GM12878 (cell line): ENCODE data around the gene AGPAT2. TPM values are rescaled to one million over a fixed set of nuclear protein-coding genes. Genes with fewer than 3 reads are reported as not detected.
"Not testable (repeated sequence)": the region's sequence is repeated elsewhere in the genome, so short reads cannot be mapped to it uniquely, and the experiment has no call there.

ENCODE experiments used
- ATAC-seq: fragments of 200-7000 bp; cut with Tn5 transposase; 3 replicates; pipeline ENCODE4 v1.9.1; 2020; ENCODE audit warnings: mild to moderate bottlenecking, moderate library complexity
- BruUV-seq: library from RNA; stranded (reverse); fragments of 400-500 nt; replicated peaks from 2 replicates; lab custom pipeline; 2021; lab: Mats Ljungman, UMichigan
- CTCF ChIA-PET: fragments of 300-600 bp; sonication (Branson Sonifier 250); formaldehyde crosslinking; extraction: SDS; loops from one replicate; lab custom pipeline; 2021; ENCODE audit warnings: inconsistent platforms; lab: Yijun Ruan, JAX
- POLR2A ChIA-PET: fragments of 350-600 bp; formaldehyde crosslinking; extraction: SDS; loops from one replicate; lab custom pipeline; 2021; ENCODE audit warnings: inconsistent platforms; lab: Charles Lee
- RAD21 ChIA-PET: fragments of 300-600 bp; sonication (Branson Sonifier 250); formaldehyde crosslinking; loops from one replicate; lab custom pipeline; 2023; ENCODE audit warnings: antibody characterized with exemption; ENCODE audit not compliant: unreplicated experiment; lab: Charles Lee
- SMC1A ChIA-PET: fragments of 300-600 bp; sonication (Branson Sonifier 250); formaldehyde crosslinking; loops from one replicate; lab custom pipeline; 2023; ENCODE audit not compliant: unreplicated experiment, uncharacterized antibody; lab: Charles Lee
- DNase-seq: peaks from one replicate; pipeline ENCODE4 v3.0.0-alpha.2; 2011; ENCODE audit warnings: low read depth, low spot score
- FAIRE-seq: peaks from 3 replicates; lab custom pipeline; 2011; peaks lifted over from hg19 to GRCh38; lab: Jason Lieb, UNC
- H2AFZ ChIP-seq: 2 replicates; pipeline ENCODE4 v1.6.0; 2011; ENCODE audit warnings: low read depth, low read length, control low read depth; ENCODE audit not compliant: control insufficient read depth
- H3K27ac ChIP-seq: 2 replicates; pipeline ENCODE4 v1.5.1; 2011; ENCODE audit warnings: control low read depth; ENCODE audit not compliant: control insufficient read depth, insufficient read depth
- H3K27me3 ChIP-seq, 2 experiments: replicated peaks in 1 of 2; 2 replicates each; pipeline versions ENCODE4 v1.6.0 to v1.6.1; 2011; ENCODE audit warnings: low read length in 1 of 2; ENCODE audit not compliant: control insufficient read depth in 2 of 2, insufficient read depth in 2 of 2
- H3K36me3 ChIP-seq, 2 experiments: 2 replicates each; pipeline ENCODE4 v1.5.1; 2011; ENCODE audit warnings: low read length in 1 of 2; ENCODE audit not compliant: control insufficient read depth in 2 of 2, insufficient read depth in 2 of 2
- H3K4me1 ChIP-seq: 2 replicates; pipeline ENCODE4 v1.6.1; 2011; ENCODE audit warnings: mild to moderate bottlenecking, low read length, moderate library complexity, mixed read lengths; ENCODE audit not compliant: control insufficient read depth, insufficient read depth
- H3K4me2 ChIP-seq: 2 replicates; pipeline ENCODE4 v1.6.0; 2011; ENCODE audit warnings: control low read depth; ENCODE audit not compliant: control insufficient read depth, insufficient read depth
- H3K4me3 ChIP-seq: fragments of 200-600 bp; sonication (generic); 2 replicates; pipeline ENCODE4 v1.5.1; 2016
- H3K79me2 ChIP-seq: 2 replicates; pipeline ENCODE4 v1.6.0; 2011; ENCODE audit warnings: low read length; ENCODE audit not compliant: control insufficient read depth, insufficient read depth
- H3K9ac ChIP-seq: 2 replicates; pipeline ENCODE4 v1.8.0; 2011; ENCODE audit warnings: low read length, control low read depth, mixed read lengths; ENCODE audit not compliant: control insufficient read depth, insufficient read depth
- H3K9me3 ChIP-seq: replicated peaks from 3 replicates; pipeline ENCODE4 v1.5.1; 2011; ENCODE audit warnings: mild to moderate bottlenecking, low read length; ENCODE audit not compliant: control insufficient read depth, insufficient read depth
- H4K20me1 ChIP-seq: 2 replicates; pipeline ENCODE4 v1.6.0; 2011; ENCODE audit not compliant: control insufficient read depth, insufficient read depth
- EGR1 ChIP-seq, 2 experiments: IDR thresholded peaks; 1 replicate in 1 of 2; 2 replicates in 1 of 2; pipeline ENCODE4 v1.6.1; 2011 to 2012; ENCODE audit warnings: low read depth in 2 of 2, low read length in 2 of 2, borderline replicate concordance in 1 of 2, mild to moderate bottlenecking in 1 of 2, moderate library complexity in 1 of 2
- MLLT1 ChIP-seq: fragments of 450-650 bp; IDR thresholded peaks from 2 replicates; pipeline ENCODE4 v1.6.1; 2016; ENCODE audit warnings: mild to moderate bottlenecking
- RCOR1 ChIP-seq: conservative IDR thresholded peaks from 2 replicates; pipeline ENCODE4 v1.6.1; 2012; ENCODE audit warnings: low read depth, low read length, improper control_type of control experiment
- ZNF24 ChIP-seq: fragments of 450-650 bp; IDR thresholded peaks from 2 replicates; pipeline ENCODE4 v1.6.1; 2017; ENCODE audit warnings: antibody characterized with exemption, mild to moderate bottlenecking
- WGBS: methylation state at CpG from one replicate; pipeline ENCODE4 v1.1.6; 2016; ENCODE audit warnings: low lambda C conversion rate; ENCODE audit not compliant: insufficient replicate concordance, insufficient coverage; ENCODE audit errors: missing lambda C conversion rate; 5-methylcytosine and 5-hydroxymethylcytosine counted together
- in situ Hi-C: fragments of 300-500 bp; cut with MboI; formaldehyde crosslinking; loops from 9 replicates; pipeline ENCODE4 v1.14.3; 2018; ENCODE audit warnings: mixed read lengths
- intact Hi-C: fragments of 100-400 bp; cut with micrococcal nuclease; formaldehyde crosslinking; loops from one replicate; pipeline ENCODE4 v1.14.2; 2022; ENCODE audit not compliant: unreplicated experiment
- polyA plus RNA-seq, 11 experiments: library from polyadenylated mRNA; depleted of rRNA in 4 of 11; unstranded in 6 of 11; stranded (reverse) in 5 of 11; fragments of >200 nt; fragmentation: Nextera tagmentation in 4 of 11; fragmentation: Illumina TruSeq in 1 of 11; extraction: Ambion mirVana in 4 of 11; extraction: Trizol in 1 of 11; gene quantifications; 1 replicate in 1 of 11; 2 replicates in 10 of 11; pipeline versions ENCODE4 v1.2.1 to v1.2.3, GENCODE V29; 2011 to 2016; ENCODE audit warnings: inconsistent platforms in 2 of 11, missing spikeins in 2 of 11, low read depth in 1 of 11
- total RNA-seq, 4 experiments: library from RNA; depleted of rRNA in 3 of 4; stranded (reverse); fragments of >200 nt in 3 of 4; fragmentation: Illumina TruSeq in 1 of 4; extraction: Trizol in 1 of 4; gene quantifications; 2 replicates each; pipeline versions ENCODE4 v1.2.1 to v1.2.3, GENCODE V29; 2013 to 2021

The AGPAT2 gene
- total and polyA plus RNA-seq, 10 of the 15 experiments (the other 5 are each of a cell fraction or from before 2014, with no cell fraction given) = 0.10 to 28.5 (median 18.2) TPM

GRCh38 chr9:136711219-136711648 is 24.0 kb upstream of the AGPAT2 start:
- H3K27ac ChIP-seq, POLR2A ChIA-PET, FAIRE-seq, intact Hi-C loops, in situ Hi-C loops, H3K79me2 ChIP-seq, H3K36me3 ChIP-seq, H3K4me3 ChIP-seq, DNase-seq, H3K4me1 ChIP-seq, H3K9ac ChIP-seq, H3K4me2 ChIP-seq, H3K27me3 ChIP-seq, H2AFZ ChIP-seq, BruUV-seq, CTCF ChIA-PET, ATAC-seq, RAD21 ChIA-PET, H4K20me1 ChIP-seq, H3K9me3 ChIP-seq, SMC1A ChIA-PET: not testable (repeated sequence)
- 42% methylated on average over 3 of the region's 4 CpGs for WGBS

DNA sequence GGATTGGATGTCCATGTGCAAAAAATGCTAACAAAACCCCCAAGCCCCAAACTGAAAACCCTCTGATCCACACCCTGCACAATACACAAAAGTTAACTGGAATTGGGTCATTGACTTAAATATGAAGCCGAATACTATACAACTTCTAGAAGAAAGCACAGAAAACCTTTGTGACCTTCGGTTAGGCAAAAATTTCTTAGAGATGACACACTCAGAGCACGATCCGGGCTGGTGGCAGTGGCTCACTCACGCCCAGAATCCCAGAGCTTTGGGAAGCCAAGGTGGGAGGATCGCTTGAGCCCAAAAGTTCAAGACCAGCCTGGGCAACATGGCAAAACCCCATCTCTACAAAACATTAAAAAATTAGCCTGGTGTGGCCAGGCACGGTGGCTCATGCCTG is 23.3 kb upstream of the AGPAT2 start:
- no peaks in the 10 kb centered on the region for H3K9me3 ChIP-seq
- no peaks in the 10 kb centered on the region for H3K36me3 ChIP-seq
- H3K27ac ChIP-seq = no peak overlapping the region
- BruUV-seq = no TSS peak
- H4K20me1 ChIP-seq = no peaks in the 10 kb centered on the region
- intact Hi-C loops = no loop called here
- TF ChIP-seq MLLT1 = no peak
- no peak for TF ChIP-seq ZNF24
- TF ChIP-seq RCOR1 = no peak
- TF ChIP-seq EGR1 (IDR thresholded peaks at IDR 0.05; ENCODE audit: borderline replicate concordance in 1 of 2, low read depth in 2 of 2, low read length in 2 of 2) = no peak
- TF ChIP-seq, all 136 proteins: peak for 0
- H3K4me3 ChIP-seq = no peak overlapping the region
- DNase-seq (no peak), FAIRE-seq (no peak), ATAC-seq (no peak)
- H2AFZ ChIP-seq = no peak overlapping the region
- RAD21 ChIA-PET = no interaction called here
- in situ Hi-C loops = no loop called here
- WGBS = 39% methylated on average over 7 of the region's 7 CpGs
- no peak overlapping the region for H3K4me2 ChIP-seq
- POLR2A ChIA-PET = no interaction called here
- peaks cover 2 to 7% of the 10 kb centered on the region in 2 experiments for H3K27me3 ChIP-seq
- SMC1A ChIA-PET = no interaction called here
- H3K4me1 ChIP-seq = no peaks in the 10 kb centered on the region
- no peaks in the 10 kb centered on the region for H3K79me2 ChIP-seq
- H3K9ac ChIP-seq = no peak overlapping the region
- CTCF ChIA-PET = no interaction called here
